Breast epithelium (tissue), 4 donors: ENCODE results near the gene UBE2H. TPM values are rescaled to one million over a fixed set of nuclear protein-coding genes. Genes with fewer than 3 reads are reported as not detected.

Experiments used
- DNase-seq, 2 donors: peaks; one replicate each; pipeline ENCODE4 v3.0.0-alpha.2; 2019; ENCODE audit warnings: low spot score in 2 of 2
- H3K27ac ChIP-seq, 2 donors: fragments of 200-600 bp; sonication (generic) in 1 of 2; one replicate each; pipeline ENCODE4 v1.5.1; 2016 to 2019; ENCODE audit warnings: mild to moderate bottlenecking in 1 of 2
- H3K27me3 ChIP-seq, 2 donors: fragments of 200-600 bp; sonication (generic) in 1 of 2; one replicate each; pipeline versions ENCODE4 v1.5.1 to v1.6.0; 2017 to 2019; ENCODE audit warnings: control low read depth in 1 of 2, mild to moderate bottlenecking in 1 of 2
- H3K36me3 ChIP-seq: fragments of 200-600 bp; one replicate; pipeline ENCODE4 v1.5.1; 2019
- H3K4me1 ChIP-seq, 2 donors: fragments of 200-600 bp; sonication (generic); one replicate each; pipeline ENCODE4 v1.5.1; 2016 to 2019; ENCODE audit warnings: control low read depth in 1 of 2
- H3K4me3 ChIP-seq, 3 donors: fragments of 200-600 bp; sonication (generic); 1 replicate in 2 of 3; 2 replicates in 1 of 3; pipeline ENCODE4 v1.5.1; 2016 to 2019; ENCODE audit warnings: mild to moderate bottlenecking in 3 of 3, moderate library complexity in 2 of 3
- H3K9me3 ChIP-seq, 2 donors: fragments of 200-600 bp; sonication (generic) in 1 of 2; one replicate each; pipeline ENCODE4 v1.5.1; 2016 to 2019; ENCODE audit warnings: control low read depth in 1 of 2
- POLR2A ChIP-seq: fragments of 450-650 bp; IDR thresholded peaks from one replicate; pipeline ENCODE4 v1.6.1; 2016; ENCODE audit warnings: antibody characterized with exemption, mild to moderate bottlenecking, moderate library complexity
- POLR2AphosphoS5 ChIP-seq, 3 donors: sonication (generic); formaldehyde crosslinking; IDR thresholded peaks; one replicate each; pipeline ENCODE4 v1.6.1; 2017; ENCODE audit warnings: antibody characterized with exemption in 3 of 3
- intact Hi-C: fragments of 100-400 bp; cut with DNase I; formaldehyde crosslinking; loops from one replicate; pipeline ENCODE4 v1.15.1; 2023; ENCODE audit warnings: low total_unique reads
- total RNA-seq, 3 donors: library from RNA; depleted of rRNA; stranded (reverse); fragments of >200 nt; gene quantifications; one replicate each; pipeline ENCODE4 v1.1.0, GENCODE V29; 2016
- TF ChIP-seq, protein P1 (sequence below), 3 donors: fragments of 450-650 bp; IDR thresholded peaks; one replicate each; pipeline ENCODE4 v1.5.1; 2016 to 2017; ENCODE audit warnings: antibody characterized with exemption in 3 of 3, mild to moderate bottlenecking in 3 of 3, moderate library complexity in 3 of 3

UBE2H gene
- total RNA-seq, 3 donors from 2014 or later = 81.8 to 124 (median 114) TPM

DNA sequence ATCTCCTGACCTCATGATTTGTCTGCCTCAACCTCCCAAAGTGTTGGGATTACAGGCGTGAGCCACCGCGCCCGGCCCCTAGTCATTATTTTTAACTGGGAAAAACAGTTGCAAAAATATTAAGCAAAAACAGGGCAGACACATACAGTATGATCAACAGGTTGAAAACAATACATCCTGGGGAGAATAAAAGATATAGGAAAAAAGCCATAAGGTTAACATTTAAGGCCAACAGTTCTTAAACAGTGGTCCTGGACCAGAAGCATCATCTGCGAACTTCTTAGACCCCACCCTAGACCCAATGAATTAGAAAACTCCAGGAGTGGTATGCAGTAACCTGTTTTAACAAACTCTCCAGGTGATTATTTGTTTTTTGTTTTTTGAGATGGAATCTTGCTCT lies 6.5 kb downstream of the UBE2H start:
- DNase-seq = peak in 1 of 2 donors; percentile 6
- H3K4me3 ChIP-seq = no peak overlapping the region
- H3K4me1 ChIP-seq = peaks cover 0 to 8% of the 10 kb centered on the region in 2 donors
- H3K27ac ChIP-seq = no peak overlapping the region
- no peaks in the 10 kb centered on the region for H3K36me3 ChIP-seq
- no peaks in the 10 kb centered on the region for H3K27me3 ChIP-seq
- H3K9me3 ChIP-seq = no peaks in the 10 kb centered on the region
- intact Hi-C loops = no loop called here
- no peak for TF ChIP-seq POLR2AphosphoS5 (IDR thresholded peaks at IDR 0.05)
- TF ChIP-seq, protein P1, sequence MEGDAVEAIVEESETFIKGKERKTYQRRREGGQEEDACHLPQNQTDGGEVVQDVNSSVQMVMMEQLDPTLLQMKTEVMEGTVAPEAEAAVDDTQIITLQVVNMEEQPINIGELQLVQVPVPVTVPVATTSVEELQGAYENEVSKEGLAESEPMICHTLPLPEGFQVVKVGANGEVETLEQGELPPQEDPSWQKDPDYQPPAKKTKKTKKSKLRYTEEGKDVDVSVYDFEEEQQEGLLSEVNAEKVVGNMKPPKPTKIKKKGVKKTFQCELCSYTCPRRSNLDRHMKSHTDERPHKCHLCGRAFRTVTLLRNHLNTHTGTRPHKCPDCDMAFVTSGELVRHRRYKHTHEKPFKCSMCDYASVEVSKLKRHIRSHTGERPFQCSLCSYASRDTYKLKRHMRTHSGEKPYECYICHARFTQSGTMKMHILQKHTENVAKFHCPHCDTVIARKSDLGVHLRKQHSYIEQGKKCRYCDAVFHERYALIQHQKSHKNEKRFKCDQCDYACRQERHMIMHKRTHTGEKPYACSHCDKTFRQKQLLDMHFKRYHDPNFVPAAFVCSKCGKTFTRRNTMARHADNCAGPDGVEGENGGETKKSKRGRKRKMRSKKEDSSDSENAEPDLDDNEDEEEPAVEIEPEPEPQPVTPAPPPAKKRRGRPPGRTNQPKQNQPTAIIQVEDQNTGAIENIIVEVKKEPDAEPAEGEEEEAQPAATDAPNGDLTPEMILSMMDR (IDR thresholded peaks at IDR 0.05) = no peak

DNA sequence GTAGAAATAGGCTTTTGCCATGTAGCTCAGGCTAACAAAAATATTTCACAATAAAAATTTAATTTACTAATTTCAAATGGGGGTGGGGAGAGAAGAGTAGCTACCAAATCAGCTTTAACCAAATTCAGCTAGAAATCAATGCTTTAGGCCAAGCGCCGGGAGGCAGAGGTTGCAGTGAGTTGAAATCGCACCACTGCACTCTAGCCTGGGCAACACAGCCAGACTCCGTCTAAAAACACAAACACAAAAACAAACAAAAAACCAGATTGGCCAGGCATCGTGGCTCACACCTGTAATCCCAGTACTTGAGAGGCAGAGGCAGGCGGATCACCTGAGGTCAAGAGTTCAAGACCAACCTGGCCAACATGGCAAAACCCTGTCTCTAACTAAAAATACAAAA lies 9.4 kb downstream of the UBE2H start:
- H3K36me3 ChIP-seq = no peaks in the 10 kb centered on the region

GRCh38 chr7:129940329-129940728 lies 12.4 kb downstream of the UBE2H start:
- intact Hi-C loops = no loop called here
- TF ChIP-seq POLR2AphosphoS5 (IDR thresholded peaks at IDR 0.05) (no peak), POLR2A (no peak)
- TF ChIP-seq, protein P1 (IDR thresholded peaks at IDR 0.05) = no peak
- no peak for DNase-seq
- no peaks in the 10 kb centered on the region for H3K36me3 ChIP-seq
- H3K4me3 ChIP-seq = no peak overlapping the region
- no peak overlapping the region for H3K27ac ChIP-seq
- no peaks in the 10 kb centered on the region for H3K4me1 ChIP-seq
- H3K9me3 ChIP-seq = no peaks in the 10 kb centered on the region
- no peaks in the 10 kb centered on the region for H3K27me3 ChIP-seq

More for the DNA sequence above, 9.4 kb downstream of the UBE2H start:
- TF ChIP-seq POLR2AphosphoS5 (IDR thresholded peaks at IDR 0.05) (no peak), POLR2A (no peak)
- TF ChIP-seq, protein P1 (IDR thresholded peaks at IDR 0.05) = no peak
- Histone ChIP-seq H3K4me1 (peaks cover 0 to 8% of the 10 kb centered on the region in 2 donors), H3K9me3 (no peaks in the 10 kb centered on the region), H3K4me3 (no peak overlapping the region), H3K27me3 (no peaks in the 10 kb centered on the region), H3K27ac (no peak overlapping the region)
- peak in 1 of 2 donors; percentile 14 for DNase-seq
- intact Hi-C loops = no loop called here

- TF ChIP-seq POLR2A (no peak), POLR2AphosphoS5 (IDR thresholded peaks at IDR 0.05) (no peak)
- TF ChIP-seq, protein P1 (IDR thresholded peaks at IDR 0.05) = no peak
- Histone ChIP-seq H3K27me3 (no peaks in the 10 kb centered on the region), H3K27ac (no peak overlapping the region), H3K9me3 (no peaks in the 10 kb centered on the region), H3K4me1 (no peaks in the 10 kb centered on the region), H3K4me3 (no peak overlapping the region), H3K36me3 (no peaks in the 10 kb centered on the region)
- intact Hi-C loops = no loop called here
- no peak for DNase-seq
Measured at GRCh38 chr7:129939881-129940280, 12.9 kb downstream of the UBE2H start.

- DNase-seq = no peak
- no peaks in the 10 kb centered on the region for H3K27me3 ChIP-seq
- no peak overlapping the region for H3K4me3 ChIP-seq
- no peaks in the 10 kb centered on the region for H3K4me1 ChIP-seq
- intact Hi-C loops = no loop called here
- TF ChIP-seq POLR2AphosphoS5 (IDR thresholded peaks at IDR 0.05) (no peak), POLR2A (no peak)
- TF ChIP-seq, protein P1 (IDR thresholded peaks at IDR 0.05) = no peak
- H3K36me3 ChIP-seq = no peaks in the 10 kb centered on the region
- H3K27ac ChIP-seq = no peak overlapping the region
- no peaks in the 10 kb centered on the region for H3K9me3 ChIP-seq
Measured at GRCh38 chr7:129933627-129934026, 19.1 kb downstream of the UBE2H start.
